GM23248 (cell line): ENCODE measurements around the gene SAP30BP. TPM values are rescaled to one million over a fixed set of nuclear protein-coding genes. Genes with fewer than 3 reads are reported as not detected.
A peak's percentile ranks its signal among the peaks of the same experiment; 100 is the strongest.

Experiments used
- DNase-seq: peaks from one replicate; pipeline ENCODE4 v3.0.0-alpha.2; 2015
- H2AFZ ChIP-seq: fragments of 200-600 bp; sonication (generic); 2 replicates; pipeline ENCODE4 v1.6.1; 2016; ENCODE audit warnings: antibody characterized with exemption
- H3F3A ChIP-seq: fragments of 200-600 bp; sonication (generic); 2 replicates; pipeline ENCODE4 v1.6.1; 2016; ENCODE audit warnings: mild to moderate bottlenecking, antibody characterized with exemption, mixed run types; ENCODE audit not compliant: insufficient read depth
- H3K27ac ChIP-seq: fragments of 200-600 bp; sonication (generic); 2 replicates; pipeline ENCODE4 v1.5.1; 2016; ENCODE audit warnings: mild to moderate bottlenecking
- H3K27me3 ChIP-seq: fragments of 200-600 bp; sonication (generic); replicated peaks from 2 replicates; pipeline ENCODE4 v1.6.1; 2016; ENCODE audit warnings: mild to moderate bottlenecking; ENCODE audit not compliant: insufficient read depth
- H3K36me3 ChIP-seq: fragments of 200-600 bp; sonication (generic); 2 replicates; pipeline ENCODE4 v1.6.1; 2016; ENCODE audit warnings: low read depth, mild to moderate bottlenecking
- H3K4me1 ChIP-seq: fragments of 200-600 bp; sonication (generic); 2 replicates; pipeline ENCODE4 v1.6.1; 2016; ENCODE audit warnings: mild to moderate bottlenecking; ENCODE audit not compliant: insufficient read depth
- H3K4me2 ChIP-seq: fragments of 200-600 bp; sonication (generic); one replicate; pipeline ENCODE4 v1.6.1; 2016; ENCODE audit warnings: mild to moderate bottlenecking; ENCODE audit not compliant: unreplicated experiment
- H3K4me3 ChIP-seq: fragments of 200-600 bp; sonication (generic); 2 replicates; pipeline ENCODE4 v1.5.1; 2016; ENCODE audit warnings: mild to moderate bottlenecking
- H3K79me2 ChIP-seq: fragments of 200-600 bp; sonication (generic); 2 replicates; pipeline ENCODE4 v1.6.1; 2016; ENCODE audit warnings: mild to moderate bottlenecking; ENCODE audit not compliant: insufficient read depth
- H3K9ac ChIP-seq: fragments of 200-600 bp; sonication (generic); 2 replicates; pipeline ENCODE4 v1.6.1; 2016; ENCODE audit warnings: mild to moderate bottlenecking
- H3K9me2 ChIP-seq: fragments of 200-600 bp; sonication (generic); 2 replicates; pipeline ENCODE4 v1.6.1; 2016; ENCODE audit warnings: mixed run types, mild to moderate bottlenecking, moderate library complexity; ENCODE audit not compliant: insufficient read depth
- H3K9me3 ChIP-seq: fragments of 200-600 bp; sonication (generic); one replicate; pipeline ENCODE4 v1.6.1; 2017; ENCODE audit warnings: low read depth
- H4K20me1 ChIP-seq: fragments of 200-600 bp; sonication (generic); 2 replicates; pipeline ENCODE4 v1.6.0; 2016; ENCODE audit not compliant: insufficient read depth
- EZH2 ChIP-seq: fragments of 200-600 bp; sonication (generic); IDR thresholded peaks from 2 replicates; pipeline ENCODE4 v1.6.1; 2018; ENCODE audit warnings: antibody characterized with exemption, mild to moderate bottlenecking; ENCODE audit not compliant: insufficient read depth, poor library complexity, severe bottlenecking
- EZH2phosphoT487 ChIP-seq: fragments of 200-600 bp; sonication (generic); IDR thresholded peaks from 2 replicates; pipeline ENCODE4 v1.6.1; 2018; ENCODE audit warnings: antibody characterized with exemption, moderate library complexity, mild to moderate bottlenecking, low read depth; ENCODE audit not compliant: insufficient read depth
- WGBS, 2 experiments: methylation state at CpG; one replicate each; pipeline ENCODE4 v1.1.6; 2015 to 2017; ENCODE audit warnings: low lambda C conversion rate in 2 of 2, low coverage in 1 of 2; ENCODE audit errors: missing lambda C conversion rate in 2 of 2; 5-methylcytosine and 5-hydroxymethylcytosine counted together
- in situ Hi-C: fragments of 300-500 bp; cut with MboI; formaldehyde crosslinking; loops from 2 replicates; pipeline ENCODE4 v1.15.0; 2020
- polyA plus RNA-seq: library from polyadenylated mRNA; unstranded; fragments of >200 nt; fragmentation: Nextera tagmentation; extraction: Ambion mirVana; gene quantifications from 2 replicates; pipeline ENCODE4 v1.2.1, GENCODE V29; 2016
- total RNA-seq: library from RNA; depleted of rRNA; stranded (reverse); fragments of >200 nt; shearing (Covaris generic); gene quantifications from 2 replicates; pipeline ENCODE4 v1.2.3, GENCODE V29; 2014

The SAP30BP gene
- total and polyA plus RNA-seq, 2 experiments from 2014 or later: 60.8 to 93.1 TPM

GRCh38 chr17:75629157-75629556, 38.0 kb upstream of the SAP30BP start:
- H4K20me1 ChIP-seq: no peaks in the 10 kb centered on the region
- no peaks in the 10 kb centered on the region for H3K9me3 ChIP-seq
- H3K4me2 ChIP-seq: no peak overlapping the region
- no peaks in the 10 kb centered on the region for H3K27me3 ChIP-seq
- H3K9me2 ChIP-seq: no peaks in the 10 kb centered on the region
- no peak for DNase-seq
- H3K79me2 ChIP-seq: no peaks in the 10 kb centered on the region
- no peaks in the 10 kb centered on the region for H3K36me3 ChIP-seq
- H3K4me1 ChIP-seq: peaks cover 11% of the 10 kb centered on the region
- WGBS, 2 experiments: 68 to 79% methylated on average over 12 to 14 of the region's 14 CpGs
- in situ Hi-C loops: no loop called here
- TF ChIP-seq EZH2 (no peak), EZH2phosphoT487 (no peak)
- H2AFZ ChIP-seq: no peak overlapping the region
- H3F3A ChIP-seq: 0 out of 2 replicates have a peak, but pooled peaks cover 4% of the 10 kb centered on the region
- no peak overlapping the region for H3K9ac ChIP-seq
- H3K27ac ChIP-seq: no peak overlapping the region
- H3K4me3 ChIP-seq: no peak overlapping the region

GRCh38 chr17:75630071-75630917, 36.8 kb upstream of the SAP30BP start:
- in situ Hi-C loops: no loop called here
- H3K9me2 ChIP-seq: no peaks in the 10 kb centered on the region
- H3K4me3 ChIP-seq: no peak overlapping the region
- no peaks in the 10 kb centered on the region for H3K27me3 ChIP-seq
- no peaks in the 10 kb centered on the region for H4K20me1 ChIP-seq
- H3K9me3 ChIP-seq: no peaks in the 10 kb centered on the region
- H3K4me1 ChIP-seq: peaks cover 13% of the 10 kb centered on the region
- DNase-seq: no peak
- H3F3A ChIP-seq: 0 out of 2 replicates have a peak, but pooled peaks cover 4% of the 10 kb centered on the region
- 89 to 92% methylated on average over 23 to 25 of the region's 26 CpGs for WGBS, 2 experiments
- no peak overlapping the region for H2AFZ ChIP-seq
- no peak overlapping the region for H3K4me2 ChIP-seq
- no peaks in the 10 kb centered on the region for H3K79me2 ChIP-seq
- H3K27ac ChIP-seq: no peak overlapping the region
- no peak overlapping the region for H3K9ac ChIP-seq
- no peaks in the 10 kb centered on the region for H3K36me3 ChIP-seq
- TF ChIP-seq EZH2phosphoT487: no peak
- TF ChIP-seq EZH2: no peak

DNA sequence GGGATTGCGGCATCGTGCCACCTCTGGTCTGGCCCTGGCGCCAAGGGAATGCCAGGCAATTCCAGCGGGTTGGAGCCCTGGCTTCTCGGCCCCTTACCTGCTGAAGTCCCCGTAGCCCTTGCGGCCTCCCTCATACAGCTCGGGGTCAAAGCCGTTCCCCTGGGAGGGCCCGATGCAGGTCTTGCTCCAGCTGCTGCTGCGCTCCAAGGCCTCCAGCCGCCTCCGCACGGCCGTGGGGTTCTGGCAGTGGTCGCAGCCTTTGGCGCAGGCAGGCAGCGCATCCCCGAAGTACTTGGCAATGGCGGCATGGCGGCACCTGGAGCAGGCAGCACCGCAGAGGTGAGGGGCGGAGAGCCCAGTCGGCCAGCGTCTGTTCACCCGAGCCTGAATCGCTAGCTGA, 35.8 kb upstream of the SAP30BP start:
- H3K9me2 ChIP-seq: no peaks in the 10 kb centered on the region
- H3K4me2 ChIP-seq: no peak overlapping the region
- no peak overlapping the region for H2AFZ ChIP-seq
- no peaks in the 10 kb centered on the region for H3K79me2 ChIP-seq
- DNase-seq: no peak
- H3K4me3 ChIP-seq: no peak overlapping the region
- no peaks in the 10 kb centered on the region for H4K20me1 ChIP-seq
- H3K9ac ChIP-seq: no peak overlapping the region
- H3K27me3 ChIP-seq: no peaks in the 10 kb centered on the region
- H3K27ac ChIP-seq: no peak overlapping the region
- H3F3A ChIP-seq: 0 out of 2 replicates have a peak, but pooled peaks cover 4% of the 10 kb centered on the region
- in situ Hi-C loops: no loop called here
- 91 to 95% methylated on average over 27 of the region's 27 CpGs for WGBS, 2 experiments
- no peaks in the 10 kb centered on the region for H3K9me3 ChIP-seq
- H3K36me3 ChIP-seq: no peaks in the 10 kb centered on the region
- TF ChIP-seq EZH2phosphoT487 (no peak), EZH2 (no peak)
- H3K4me1 ChIP-seq: peaks cover 13% of the 10 kb centered on the region

GRCh38 chr17:75632428-75632827, 34.7 kb upstream of the SAP30BP start:
- 0 out of 2 replicates have a peak, but pooled peaks cover 4% of the 10 kb centered on the region for H3F3A ChIP-seq
- no peak overlapping the region for H3K4me3 ChIP-seq
- H3K9me3 ChIP-seq: no peaks in the 10 kb centered on the region
- H4K20me1 ChIP-seq: no peaks in the 10 kb centered on the region
- TF ChIP-seq EZH2 (no peak), EZH2phosphoT487 (no peak)
- in situ Hi-C loops: no loop called here
- no peaks in the 10 kb centered on the region for H3K79me2 ChIP-seq
- H3K4me2 ChIP-seq: no peak overlapping the region
- no peaks in the 10 kb centered on the region for H3K27me3 ChIP-seq
- H3K9me2 ChIP-seq: no peaks in the 10 kb centered on the region
- H3K4me1 ChIP-seq: peaks cover 13% of the 10 kb centered on the region
- H2AFZ ChIP-seq: no peak overlapping the region
- no peak for DNase-seq
- H3K9ac ChIP-seq: no peak overlapping the region
- 0 out of 2 replicates have a peak overlapping the region, but pooled peaks have one; percentile 73 for H3K27ac ChIP-seq
- 62 to 67% methylated on average over 11 to 12 of the region's 12 CpGs for WGBS, 2 experiments
- H3K36me3 ChIP-seq: no peaks in the 10 kb centered on the region
